PC-9 (cell line): ENCODE results near the gene SORCS2. TPM values are rescaled to one million over a fixed set of nuclear protein-coding genes. Genes with fewer than 3 reads are reported as not detected.

Source experiments
- BruUV-seq: library from RNA; stranded (reverse); fragments of 400-500 nt; replicated peaks from 2 replicates; lab custom pipeline; 2021; lab: Mats Ljungman, UMichigan
- CTCF ChIA-PET: fragments of 300-600 bp; sonication (Branson Sonifier 250); formaldehyde crosslinking; loops from one replicate; lab custom pipeline; 2022; ENCODE audit warnings: antibody characterized with exemption; lab: Charles Lee
- POLR2A ChIA-PET: fragments of 300-600 bp; sonication (Branson Sonifier 250); formaldehyde crosslinking; loops from one replicate; lab custom pipeline; 2022; ENCODE audit warnings: antibody characterized with exemption; ENCODE audit not compliant: unreplicated experiment; lab: Charles Lee
- DNase-seq, 2 experiments: peaks; one replicate each; pipeline versions ENCODE4 v3.0.0 to v3.0.0-alpha.2; 2015 to 2022; ENCODE audit warnings: mixed read lengths in 1 of 2
- H2AFZ ChIP-seq: fragments of 200-600 bp; sonication (generic); 2 replicates; pipeline ENCODE4 v1.8.1; 2017; ENCODE audit warnings: antibody characterized with exemption
- H3F3A ChIP-seq: fragments of 200-600 bp; sonication (generic); 2 replicates; pipeline ENCODE4 v1.8.1; 2017; ENCODE audit warnings: antibody characterized with exemption, mild to moderate bottlenecking, low read depth; ENCODE audit not compliant: insufficient read depth
- H3K27ac ChIP-seq: fragments of 200-600 bp; sonication (generic); 2 replicates; pipeline ENCODE4 v1.6.1; 2016; ENCODE audit warnings: mixed run types
- H3K27me3 ChIP-seq: fragments of 200-600 bp; sonication (generic); 2 replicates; pipeline ENCODE4 v1.6.1; 2016; ENCODE audit warnings: low read depth, mixed run types; ENCODE audit not compliant: insufficient read depth
- H3K36me3 ChIP-seq: fragments of 200-600 bp; sonication (generic); 2 replicates; pipeline ENCODE4 v1.6.1; 2016; ENCODE audit warnings: low read depth, mixed run types
- H3K4me1 ChIP-seq: fragments of 200-600 bp; sonication (generic); replicated peaks from 2 replicates; pipeline ENCODE4 v1.6.1; 2016; ENCODE audit warnings: mixed run types; ENCODE audit not compliant: insufficient read depth
- H3K4me2 ChIP-seq: fragments of 200-600 bp; sonication (generic); 2 replicates; pipeline ENCODE4 v1.6.1; 2017; ENCODE audit warnings: mixed run types
- H3K4me3 ChIP-seq: fragments of 200-600 bp; sonication (generic); 2 replicates; pipeline ENCODE4 v1.6.1; 2016; ENCODE audit warnings: mixed run types
- H3K79me2 ChIP-seq: fragments of 200-600 bp; sonication (generic); 2 replicates; pipeline ENCODE4 v1.6.1; 2017; ENCODE audit warnings: low read depth, mixed run types
- H3K9me2 ChIP-seq: fragments of 200-600 bp; sonication (generic); 2 replicates; pipeline ENCODE4 v1.8.1; 2017; ENCODE audit warnings: mild to moderate bottlenecking; ENCODE audit not compliant: insufficient read depth
- H3K9me3 ChIP-seq: fragments of 200-600 bp; sonication (generic); 2 replicates; pipeline ENCODE4 v1.8.1; 2016; ENCODE audit warnings: low read depth; ENCODE audit not compliant: insufficient read depth
- H4K20me1 ChIP-seq: fragments of 200-600 bp; sonication (generic); 2 replicates; pipeline ENCODE4 v1.8.1; 2017; ENCODE audit not compliant: insufficient read depth
- EZH2 ChIP-seq: fragments of 200-600 bp; sonication (generic); IDR thresholded peaks from 2 replicates; pipeline ENCODE4 v1.8.0; 2017; ENCODE audit warnings: antibody characterized with exemption, low read depth
- intact Hi-C: fragments of 100-400 bp; cut with micrococcal nuclease; formaldehyde crosslinking; loops from one replicate; pipeline ENCODE4 v1.10.0; 2022; ENCODE audit not compliant: unreplicated experiment
- total RNA-seq: library from RNA; stranded (reverse); gene quantifications from 2 replicates; pipeline ENCODE4 v1.2.3, GENCODE V29; 2021
- TF ChIP-seq, protein P1 (sequence below): fragments of 200-600 bp; sonication (generic); conservative IDR thresholded peaks from 2 replicates; pipeline ENCODE4 v1.6.1; 2017; ENCODE audit warnings: mixed run types, antibody characterized with exemption, mild to moderate bottlenecking, moderate library complexity

The SORCS2 gene
- total RNA-seq, 1 experiment from 2014 or later, result 25.8 TPM

GRCh38 chr4:7353046-7353790, 160.9 kb downstream of the SORCS2 start:
- H3K27me3 ChIP-seq, result no peaks in the 10 kb centered on the region
- no peaks in the 10 kb centered on the region for H3K79me2 ChIP-seq
- no peak for TF ChIP-seq EZH2
- TF ChIP-seq, protein P1, sequence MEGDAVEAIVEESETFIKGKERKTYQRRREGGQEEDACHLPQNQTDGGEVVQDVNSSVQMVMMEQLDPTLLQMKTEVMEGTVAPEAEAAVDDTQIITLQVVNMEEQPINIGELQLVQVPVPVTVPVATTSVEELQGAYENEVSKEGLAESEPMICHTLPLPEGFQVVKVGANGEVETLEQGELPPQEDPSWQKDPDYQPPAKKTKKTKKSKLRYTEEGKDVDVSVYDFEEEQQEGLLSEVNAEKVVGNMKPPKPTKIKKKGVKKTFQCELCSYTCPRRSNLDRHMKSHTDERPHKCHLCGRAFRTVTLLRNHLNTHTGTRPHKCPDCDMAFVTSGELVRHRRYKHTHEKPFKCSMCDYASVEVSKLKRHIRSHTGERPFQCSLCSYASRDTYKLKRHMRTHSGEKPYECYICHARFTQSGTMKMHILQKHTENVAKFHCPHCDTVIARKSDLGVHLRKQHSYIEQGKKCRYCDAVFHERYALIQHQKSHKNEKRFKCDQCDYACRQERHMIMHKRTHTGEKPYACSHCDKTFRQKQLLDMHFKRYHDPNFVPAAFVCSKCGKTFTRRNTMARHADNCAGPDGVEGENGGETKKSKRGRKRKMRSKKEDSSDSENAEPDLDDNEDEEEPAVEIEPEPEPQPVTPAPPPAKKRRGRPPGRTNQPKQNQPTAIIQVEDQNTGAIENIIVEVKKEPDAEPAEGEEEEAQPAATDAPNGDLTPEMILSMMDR, result no peak
- BruUV-seq, result no TSS peak
- no peak overlapping the region for H3K4me2 ChIP-seq
- intact Hi-C loops, result no loop called here
- H3K27ac ChIP-seq, result no peak overlapping the region
- no peaks in the 10 kb centered on the region for H4K20me1 ChIP-seq
- ChIA-PET CTCF (no interaction called here), POLR2A (no interaction called here)
- H3K36me3 ChIP-seq, result no peaks in the 10 kb centered on the region
- H3F3A ChIP-seq, result no peaks in the 10 kb centered on the region
- no peak for DNase-seq
- H2AFZ ChIP-seq, result no peak overlapping the region
- H3K4me1 ChIP-seq, result peaks cover 4% of the 10 kb centered on the region
- no peaks in the 10 kb centered on the region for H3K9me3 ChIP-seq
- no peaks in the 10 kb centered on the region for H3K9me2 ChIP-seq
- H3K4me3 ChIP-seq, result no peak overlapping the region

DNA sequence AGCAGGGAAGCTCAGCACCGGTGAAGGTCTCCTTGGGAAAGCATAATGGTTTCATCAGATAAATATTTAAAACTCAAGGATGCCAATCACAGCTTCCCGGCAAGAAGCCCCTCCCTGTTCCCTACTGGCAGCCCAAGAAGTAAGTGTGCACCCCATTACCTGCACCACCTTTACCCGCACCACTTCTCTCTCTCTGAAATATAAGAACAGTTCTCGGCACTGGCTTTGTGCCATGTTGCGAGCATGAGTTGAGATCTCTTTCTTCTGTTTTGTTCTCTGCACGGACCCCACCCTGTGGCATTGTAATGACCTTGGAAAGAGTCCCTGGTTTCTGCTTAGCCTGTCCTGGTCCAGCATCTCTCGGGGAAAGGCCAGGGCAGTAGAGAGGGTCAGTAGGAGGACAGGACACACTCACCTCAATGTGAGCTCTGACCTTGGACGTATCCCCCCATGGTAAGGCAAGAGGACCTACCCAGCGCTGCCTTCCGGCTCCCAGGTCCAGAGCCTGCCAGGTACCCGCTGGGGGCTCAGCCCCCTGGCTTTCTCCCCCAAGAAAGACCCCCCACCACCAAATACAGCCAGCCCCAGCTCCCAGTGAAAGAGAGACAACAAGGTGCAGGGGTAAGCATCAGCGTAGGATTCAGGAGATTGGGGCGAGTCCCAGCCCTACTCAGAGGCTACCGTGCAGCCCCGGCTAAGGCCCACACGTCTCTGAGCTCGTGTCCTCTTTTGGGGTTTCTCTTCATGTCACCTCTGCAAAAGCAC, 161.7 kb downstream of the SORCS2 start:
- Histone ChIP-seq H3K9me2 (no peaks in the 10 kb centered on the region), H3K27me3 (no peaks in the 10 kb centered on the region), H3K4me2 (no peak overlapping the region), H3K4me1 (peaks cover 5% of the 10 kb centered on the region), H3K79me2 (no peaks in the 10 kb centered on the region), H4K20me1 (no peaks in the 10 kb centered on the region), H3K27ac (no peak overlapping the region), H3K9me3 (no peaks in the 10 kb centered on the region), H3K4me3 (no peak overlapping the region), H2AFZ (no peak overlapping the region), H3K36me3 (no peaks in the 10 kb centered on the region), H3F3A (no peaks in the 10 kb centered on the region)
- POLR2A ChIA-PET, result no interaction called here
- intact Hi-C loops, result no loop called here
- TF ChIP-seq EZH2, result no peak
- TF ChIP-seq, protein P1, result no peak
- DNase-seq, result no peak
- CTCF ChIA-PET, result no interaction called here
- BruUV-seq, result no TSS peak

DNA sequence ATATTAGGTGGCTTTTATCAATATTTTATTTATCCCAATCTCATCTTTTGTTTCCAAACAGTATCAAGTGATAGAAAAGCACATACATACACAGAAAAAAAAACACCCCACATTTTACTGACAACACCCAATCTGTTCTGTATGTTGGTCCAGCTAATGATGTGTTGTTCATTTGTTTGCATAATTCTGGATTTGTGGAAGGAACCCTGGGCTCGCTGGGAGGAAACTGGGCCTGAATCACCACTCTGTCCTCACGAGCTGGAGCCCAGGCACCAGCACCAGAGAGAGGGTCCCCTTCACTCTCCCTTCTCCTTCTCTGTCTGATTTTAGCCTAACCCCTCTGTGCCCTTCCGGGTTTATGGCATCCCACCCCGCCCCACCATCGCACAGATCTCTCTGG, 162.6 kb downstream of the SORCS2 start:
- DNase-seq, result no peak
- Histone ChIP-seq H3K9me3 (no peaks in the 10 kb centered on the region), H3K79me2 (no peaks in the 10 kb centered on the region), H4K20me1 (no peaks in the 10 kb centered on the region), H3K4me3 (no peak overlapping the region), H3K27me3 (no peaks in the 10 kb centered on the region), H3K4me2 (no peak overlapping the region), H3K36me3 (no peaks in the 10 kb centered on the region), H2AFZ (no peak overlapping the region), H3F3A (no peaks in the 10 kb centered on the region), H3K4me1 (peaks cover 5% of the 10 kb centered on the region), H3K9me2 (no peaks in the 10 kb centered on the region), H3K27ac (no peak overlapping the region)
- POLR2A ChIA-PET, result no interaction called here
- BruUV-seq, result no TSS peak
- intact Hi-C loops, result no loop called here
- no peak for TF ChIP-seq EZH2
- TF ChIP-seq, protein P1, result no peak
- CTCF ChIA-PET, result no interaction called here
